Keratinocyte (primary cell): ENCODE results near the gene PSMB9.

ENCODE experiments used
- CTCF ChIP-seq, 3 experiments: IDR thresholded peaks in 1 of 3; conservative IDR thresholded peaks in 1 of 3; optimal IDR thresholded peaks in 1 of 3; 2 replicates in 2 of 3; 3 replicates in 1 of 3; pipeline versions ENCODE3 to v1.5.1; 2011; ENCODE audit warnings: low read length in 3 of 3, mild to moderate bottlenecking in 3 of 3, moderate library complexity in 2 of 3, control low read depth in 1 of 3, inconsistent platforms in 1 of 3; ENCODE audit not compliant: insufficient read depth in 2 of 3; ENCODE audit errors: extremely low read depth in 1 of 3
- EZH2 ChIP-seq: IDR thresholded peaks from one replicate; pipeline ENCODE4 v1.6.1; 2012; ENCODE audit warnings: inconsistent platforms, mild to moderate bottlenecking, low read length, moderate library complexity

GRCh38 chr6:32855467-32856174, 1.6 kb downstream of the PSMB9 start:
- TF ChIP-seq EZH2 (no peak), CTCF (optimal IDR thresholded peaks at IDR 0.05 in 1 of 3, IDR thresholded peaks at IDR 0.05 in 1 of 3, conservative IDR thresholded peaks at IDR 0.05 in 1 of 3; ENCODE audit: extremely low read depth in 1 of 3, insufficient read depth in 2 of 3, low read length in 3 of 3) (no peak)
